Suprapubic skin (tissue), 3 donors: Measurements from ENCODE around the gene RBM39.

Source experiments
- EP300 ChIP-seq: sonication (generic); formaldehyde crosslinking; IDR thresholded peaks from one replicate; pipeline ENCODE4 v1.6.1; 2017; ENCODE audit warnings: antibody characterized with exemption
- POLR2A ChIP-seq, 2 donors: fragments of 450-650 bp; IDR thresholded peaks; one replicate each; pipeline ENCODE4 v1.6.1; 2017; ENCODE audit warnings: antibody characterized with exemption in 2 of 2, mild to moderate bottlenecking in 2 of 2, moderate library complexity in 2 of 2
- TF ChIP-seq, protein P1 (sequence below), 2 donors: fragments of 200-600 bp in 1 of 2; fragments of 450-650 bp in 1 of 2; sonication (generic) in 1 of 2; IDR thresholded peaks; one replicate each; pipeline ENCODE4 v1.5.1; 2016 to 2019; ENCODE audit warnings: antibody characterized with exemption in 2 of 2, mild to moderate bottlenecking in 1 of 2, moderate library complexity in 1 of 2

DNA sequence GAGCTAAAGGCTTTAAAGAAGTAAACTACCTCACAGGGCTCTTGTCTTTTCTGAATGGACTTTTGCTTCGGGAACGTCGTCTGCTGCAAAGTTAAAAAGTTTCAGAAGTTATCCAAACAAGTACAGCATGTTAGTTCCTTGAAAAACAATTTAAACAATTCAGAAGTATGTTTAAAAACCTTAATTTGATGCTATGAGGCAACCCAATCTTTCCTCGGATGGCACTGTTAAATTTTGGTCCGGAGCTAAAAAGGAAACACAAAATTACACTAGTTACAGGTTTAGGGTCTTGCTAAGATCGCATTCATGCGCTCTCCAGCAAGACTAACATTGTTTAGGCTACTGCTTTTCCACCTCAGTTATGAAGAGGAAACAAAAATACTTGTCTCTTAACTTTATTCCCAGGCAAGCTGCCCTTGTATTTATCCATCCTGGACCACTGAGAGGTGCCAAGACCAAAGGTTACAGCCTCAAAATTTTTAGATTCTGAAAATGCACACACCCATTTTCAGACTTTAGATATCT lies 12.7 kb downstream of the RBM39 start:
- TF ChIP-seq POLR2A (IDR thresholded peaks at IDR 0.05) (no peak), EP300 (no peak)
- TF ChIP-seq, protein P1, sequence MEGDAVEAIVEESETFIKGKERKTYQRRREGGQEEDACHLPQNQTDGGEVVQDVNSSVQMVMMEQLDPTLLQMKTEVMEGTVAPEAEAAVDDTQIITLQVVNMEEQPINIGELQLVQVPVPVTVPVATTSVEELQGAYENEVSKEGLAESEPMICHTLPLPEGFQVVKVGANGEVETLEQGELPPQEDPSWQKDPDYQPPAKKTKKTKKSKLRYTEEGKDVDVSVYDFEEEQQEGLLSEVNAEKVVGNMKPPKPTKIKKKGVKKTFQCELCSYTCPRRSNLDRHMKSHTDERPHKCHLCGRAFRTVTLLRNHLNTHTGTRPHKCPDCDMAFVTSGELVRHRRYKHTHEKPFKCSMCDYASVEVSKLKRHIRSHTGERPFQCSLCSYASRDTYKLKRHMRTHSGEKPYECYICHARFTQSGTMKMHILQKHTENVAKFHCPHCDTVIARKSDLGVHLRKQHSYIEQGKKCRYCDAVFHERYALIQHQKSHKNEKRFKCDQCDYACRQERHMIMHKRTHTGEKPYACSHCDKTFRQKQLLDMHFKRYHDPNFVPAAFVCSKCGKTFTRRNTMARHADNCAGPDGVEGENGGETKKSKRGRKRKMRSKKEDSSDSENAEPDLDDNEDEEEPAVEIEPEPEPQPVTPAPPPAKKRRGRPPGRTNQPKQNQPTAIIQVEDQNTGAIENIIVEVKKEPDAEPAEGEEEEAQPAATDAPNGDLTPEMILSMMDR (IDR thresholded peaks at IDR 0.05), result no peak
